Mucosa of rectum (tissue), 2 donors: ENCODE results near the gene CCNG2.
"Not testable (repeated sequence)": the region's sequence is repeated elsewhere in the genome, so short reads cannot be mapped to it uniquely, and the experiment has no call there.

Source experiments
- H3K27ac ChIP-seq, 2 donors: one replicate each; pipeline ENCODE4 v1.7.0; 2013; ENCODE audit warnings: inconsistent platforms in 2 of 2, low read depth in 2 of 2, low read length in 2 of 2
- H3K27me3 ChIP-seq, 2 donors: one replicate each; pipeline ENCODE4 v1.7.0; 2013; ENCODE audit warnings: low read length in 2 of 2; ENCODE audit not compliant: control insufficient read depth in 2 of 2, insufficient read depth in 2 of 2
- H3K36me3 ChIP-seq, 2 donors: one replicate each; pipeline ENCODE4 v1.7.0; 2013; ENCODE audit warnings: low read length in 2 of 2; ENCODE audit not compliant: control insufficient read depth in 2 of 2, insufficient read depth in 2 of 2
- H3K4me1 ChIP-seq, 2 donors: one replicate each; pipeline ENCODE4 v1.7.0; 2013; ENCODE audit warnings: low read length in 2 of 2, mild to moderate bottlenecking in 1 of 2; ENCODE audit not compliant: control insufficient read depth in 2 of 2, insufficient read depth in 2 of 2
- H3K4me3 ChIP-seq, 2 donors: one replicate each; pipeline ENCODE4 v1.7.0; 2013; ENCODE audit warnings: low read length in 2 of 2
- H3K9ac ChIP-seq, 2 donors: one replicate each; pipeline ENCODE4 v1.7.0; 2013; ENCODE audit warnings: low read length in 2 of 2, low read depth in 1 of 2, mild to moderate bottlenecking in 1 of 2
- H3K9me3 ChIP-seq, 2 donors: one replicate each; pipeline ENCODE4 v1.7.0; 2013; ENCODE audit warnings: low read length in 2 of 2; ENCODE audit not compliant: control insufficient read depth in 2 of 2
- donor health status: healthy.
- donor health status: Normal muscosa, but diverticular disease.

The CCNG2 gene

DNA sequence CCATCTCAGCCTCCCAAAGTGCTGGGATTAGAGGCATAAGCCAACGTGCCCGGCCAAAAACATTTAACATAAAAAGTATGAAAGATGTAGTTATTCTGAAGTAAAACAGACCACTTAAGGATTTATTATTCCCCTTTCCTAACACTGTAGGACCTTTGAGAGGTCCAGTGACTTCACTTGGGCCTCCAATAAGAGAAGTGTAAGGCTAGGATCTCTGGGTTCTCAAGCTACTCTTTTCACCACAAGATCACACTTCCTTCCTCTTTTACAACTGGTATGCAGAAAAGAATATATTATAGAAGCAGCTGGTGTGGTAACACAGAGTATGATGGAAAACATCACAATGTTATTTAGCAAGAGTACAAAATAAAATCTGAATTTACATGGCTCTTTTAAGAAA is 30.2 kb upstream of the CCNG2 start:
- Histone ChIP-seq H3K9me3 (no peaks in the 10 kb centered on the region), H3K27me3 (no peaks in the 10 kb centered on the region), H3K4me1 (peaks cover 6 to 9% of the 10 kb centered on the region in 2 donors), H3K36me3 (no peaks in the 10 kb centered on the region), H3K9ac (no peak overlapping the region), H3K27ac (peak overlapping the region; percentile 43 to 59), H3K4me3 (no peak overlapping the region)

DNA sequence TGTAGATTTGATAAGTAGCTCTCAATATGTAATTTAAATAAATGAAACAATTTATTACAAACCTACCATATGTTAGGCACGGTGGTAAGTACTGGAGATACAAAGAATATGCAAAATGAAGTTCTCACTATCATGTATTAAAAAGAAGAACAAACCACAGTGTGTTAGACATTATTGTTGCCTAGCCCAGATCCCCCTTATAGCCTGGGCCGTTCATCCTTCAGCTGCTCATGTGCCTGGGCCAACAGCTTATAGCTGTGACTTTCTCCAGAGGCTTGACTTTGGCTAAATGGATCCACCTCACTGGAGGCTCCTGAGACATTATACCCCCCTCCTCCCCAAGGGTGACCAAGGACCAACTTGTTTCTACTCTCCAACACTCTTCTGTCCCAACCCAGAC is 29.8 kb upstream of the CCNG2 start:
- Histone ChIP-seq H3K27ac (peak overlapping the region; percentile 43 to 59), H3K36me3 (no peaks in the 10 kb centered on the region), H3K9ac (no peak overlapping the region), H3K27me3 (no peaks in the 10 kb centered on the region), H3K4me3 (no peak overlapping the region), H3K9me3 (no peaks in the 10 kb centered on the region), H3K4me1 (peaks cover 6 to 9% of the 10 kb centered on the region in 2 donors)

GRCh38 chr4:77127837-77128621 is 29.0 kb upstream of the CCNG2 start:
- Histone ChIP-seq H3K9me3 (no peaks in the 10 kb centered on the region), H3K4me1 (peaks cover 6 to 9% of the 10 kb centered on the region in 2 donors), H3K36me3 (no peaks in the 10 kb centered on the region), H3K9ac (no peak overlapping the region), H3K27me3 (no peaks in the 10 kb centered on the region), H3K4me3 (no peak overlapping the region), H3K27ac (peak overlapping the region in 1 of 2 donors; percentile 43)

DNA sequence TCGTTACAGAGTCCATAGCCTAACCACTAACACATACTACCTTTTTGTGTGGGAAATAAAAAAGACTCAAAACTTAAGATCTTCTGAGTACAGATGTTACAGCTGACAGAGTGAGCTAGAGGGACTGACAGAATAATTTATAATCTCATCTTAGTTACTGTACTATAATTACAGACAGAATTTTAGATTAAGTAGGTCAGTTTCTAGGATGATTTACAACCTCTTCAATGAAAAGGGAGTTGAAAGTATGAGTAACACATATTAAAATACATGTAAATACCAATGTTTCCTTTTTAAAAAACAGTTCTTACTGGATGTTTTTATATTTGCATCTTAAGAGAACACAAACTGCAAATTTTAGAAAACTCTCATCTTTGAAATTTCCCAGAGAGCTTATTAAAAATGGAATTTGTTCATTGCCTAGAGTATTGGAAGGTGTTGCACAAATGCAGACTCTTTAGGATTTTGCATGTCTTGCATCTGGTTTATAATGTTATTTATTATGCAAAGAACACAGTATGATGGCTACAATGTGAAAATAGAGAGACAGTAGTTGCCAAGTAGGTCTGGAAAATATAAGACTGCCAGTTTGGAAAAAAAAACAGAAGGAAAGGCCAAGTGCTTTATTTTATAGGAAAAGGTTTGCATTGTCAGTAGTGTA is 24.2 kb upstream of the CCNG2 start:
- H3K9me3 ChIP-seq: no peaks in the 10 kb centered on the region
- H3K36me3 ChIP-seq: no peaks in the 10 kb centered on the region
- H3K4me3 ChIP-seq: no peak overlapping the region
- peaks cover 5 to 6% of the 10 kb centered on the region in 2 donors for H3K4me1 ChIP-seq
- H3K27ac ChIP-seq: no peak overlapping the region
- H3K27me3 ChIP-seq: no peaks in the 10 kb centered on the region
- no peak overlapping the region for H3K9ac ChIP-seq

DNA sequence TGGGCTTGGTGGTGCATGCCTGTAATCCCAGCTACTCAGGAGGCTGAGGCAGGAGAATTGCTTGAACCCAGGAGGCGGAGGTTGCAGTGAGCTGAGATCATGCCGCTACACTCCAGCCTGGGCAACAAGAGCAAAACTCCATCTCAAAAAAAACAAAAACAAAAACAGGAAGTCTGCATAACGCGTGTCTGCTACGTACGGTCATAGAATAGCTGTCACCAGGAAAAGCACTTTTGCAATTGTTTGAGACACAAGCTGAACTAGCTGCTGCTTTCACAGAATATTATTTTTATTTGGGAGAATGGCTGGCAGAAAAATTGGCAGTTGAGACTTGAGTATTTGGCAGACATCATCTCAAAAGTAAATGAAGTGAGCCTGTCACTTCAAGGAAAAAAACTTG is 19.6 kb upstream of the CCNG2 start:
- H3K9ac ChIP-seq, H3K9me3 ChIP-seq, H3K4me1 ChIP-seq, H3K36me3 ChIP-seq, H3K4me3 ChIP-seq, H3K27me3 ChIP-seq, H3K27ac ChIP-seq: not testable (repeated sequence)

DNA sequence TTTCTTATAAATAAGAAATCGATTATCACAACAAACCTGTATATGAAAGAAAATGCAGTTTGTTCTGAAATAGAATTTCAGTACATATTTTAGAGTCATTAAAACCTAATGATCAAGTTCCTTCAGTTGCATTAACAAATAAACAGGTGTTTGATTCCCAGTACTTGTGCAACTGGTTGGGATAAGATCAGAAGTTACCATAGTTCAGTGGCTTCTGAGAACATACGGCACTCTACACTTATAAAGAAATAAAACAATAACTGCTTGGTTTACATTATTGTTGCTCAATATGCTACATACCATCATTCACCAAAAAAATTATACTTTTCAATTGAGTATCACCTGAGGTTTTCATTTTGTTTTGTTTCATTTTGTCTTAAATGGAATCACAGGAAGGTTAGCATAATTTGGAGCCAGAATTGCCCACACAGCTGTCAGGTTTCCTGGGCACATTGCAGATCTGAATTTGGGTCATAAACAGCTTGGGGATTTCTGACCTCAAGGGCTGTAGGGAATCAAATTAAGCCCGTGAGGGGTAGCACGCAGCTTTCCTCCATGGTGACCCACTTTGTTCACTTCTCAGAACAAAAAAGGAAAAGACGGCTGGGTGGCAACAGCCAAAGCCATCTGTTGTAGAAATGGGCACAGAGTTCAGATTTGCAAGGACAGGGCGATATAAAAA is 14.9 kb upstream of the CCNG2 start:
- Histone ChIP-seq H3K36me3 (no peaks in the 10 kb centered on the region), H3K27me3 (no peaks in the 10 kb centered on the region), H3K27ac (peak overlapping the region in 1 of 2 donors; percentile 44), H3K9ac (no peak overlapping the region), H3K4me3 (peak overlapping the region in 1 of 2 donors; percentile 27), H3K9me3 (no peaks in the 10 kb centered on the region), H3K4me1 (peaks cover 13 to 26% of the 10 kb centered on the region in 2 donors)

GRCh38 chr4:77142646-77143028 is 14.4 kb upstream of the CCNG2 start:
- Histone ChIP-seq H3K27ac (peak overlapping the region; percentile 38 to 44), H3K36me3 (no peaks in the 10 kb centered on the region), H3K4me1 (peaks cover 13 to 31% of the 10 kb centered on the region in 2 donors), H3K4me3 (peak overlapping the region in 1 of 2 donors; percentile 27), H3K27me3 (no peaks in the 10 kb centered on the region), H3K9me3 (no peaks in the 10 kb centered on the region), H3K9ac (no peak overlapping the region)

DNA sequence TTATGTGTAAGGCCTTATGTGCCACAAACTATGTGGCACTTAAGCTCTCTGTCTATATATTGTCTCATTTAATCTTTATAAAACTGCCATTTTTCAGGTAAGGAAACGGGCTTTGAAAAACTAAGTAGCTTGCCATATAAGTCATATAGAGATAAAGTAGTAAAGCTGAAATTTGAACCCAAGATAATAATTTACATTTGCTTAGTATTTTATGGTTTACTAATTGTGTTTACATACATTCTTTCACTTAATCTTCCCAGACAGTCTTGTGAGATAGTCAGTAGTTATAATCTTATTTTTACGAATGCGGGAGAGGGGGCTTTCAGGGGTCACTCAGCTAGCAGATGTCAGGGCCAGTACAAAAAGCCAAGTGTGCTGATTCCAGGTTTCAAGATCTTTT is 13.9 kb upstream of the CCNG2 start:
- Histone ChIP-seq H3K36me3 (no peaks in the 10 kb centered on the region), H3K9ac (no peak overlapping the region), H3K9me3 (no peaks in the 10 kb centered on the region), H3K4me3 (peak overlapping the region in 1 of 2 donors; percentile 27), H3K4me1 (peaks cover 13 to 34% of the 10 kb centered on the region in 2 donors), H3K27me3 (no peaks in the 10 kb centered on the region), H3K27ac (peak overlapping the region; percentile 38 to 44)

- H3K27ac ChIP-seq: peak overlapping the region; percentile 59 to 65
These were observed 11.2 kb upstream of the CCNG2 start for GRCh38 chr4:77145842-77146185.

More at GRCh38 chr4:77145842-77146185, 11.2 kb upstream of the CCNG2 start:
- Histone ChIP-seq H3K36me3 (no peaks in the 10 kb centered on the region), H3K9ac (no peak overlapping the region), H3K9me3 (no peaks in the 10 kb centered on the region), H3K27me3 (no peaks in the 10 kb centered on the region), H3K4me1 (peaks cover 13 to 34% of the 10 kb centered on the region in 2 donors), H3K4me3 (peak overlapping the region in 1 of 2 donors; percentile 41)
